Ramos (cell line): ENCODE measurements around the gene WASL.

Experiments
- in situ Hi-C: fragments of 300-500 bp; cut with MboI; formaldehyde crosslinking; loops from one replicate; pipeline ENCODE4 v1.14.3; 2022; ENCODE audit warnings: low sequenced_read_pairs; ENCODE audit not compliant: unreplicated experiment

Gene WASL

DNA sequence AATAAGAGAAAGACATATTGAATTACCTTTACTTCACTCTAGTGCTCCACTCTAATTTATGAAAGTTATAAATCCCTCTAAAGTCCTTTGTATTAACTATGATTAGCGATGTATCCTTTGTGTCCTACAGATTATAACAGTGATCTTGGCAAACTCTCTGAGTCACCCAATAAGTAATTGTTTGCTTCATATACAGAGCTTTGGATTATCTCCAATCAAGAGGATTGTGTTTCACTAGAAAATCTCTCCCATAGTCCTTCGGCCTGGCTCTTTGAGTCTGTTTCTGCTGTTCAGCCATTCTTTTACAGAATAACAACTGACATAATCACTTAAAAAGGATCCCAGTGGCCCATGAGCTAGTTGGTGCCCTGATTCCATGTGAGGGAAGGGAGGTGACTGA lies 83.6 kb downstream of the WASL start:
- in situ Hi-C loops: no loop called here

DNA sequence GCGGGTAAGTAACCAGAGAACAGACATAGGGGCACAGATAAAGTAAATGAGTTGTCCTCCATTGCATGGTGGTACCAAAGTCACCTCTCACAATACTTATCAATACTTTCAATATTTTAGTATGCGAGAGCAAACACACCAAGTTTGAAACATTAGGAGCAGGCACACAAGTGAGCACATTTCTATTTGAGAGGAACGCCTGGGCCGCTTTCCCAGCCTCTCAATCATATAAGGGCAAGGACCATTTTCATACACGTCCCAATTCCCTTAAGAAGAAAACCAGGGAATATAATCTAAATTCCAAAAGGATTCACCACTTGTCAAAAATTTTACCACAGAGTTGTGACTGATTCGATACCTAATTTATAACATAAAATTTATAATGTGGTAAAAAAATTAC lies 85.6 kb downstream of the WASL start:
- in situ Hi-C loops: no loop called here

DNA sequence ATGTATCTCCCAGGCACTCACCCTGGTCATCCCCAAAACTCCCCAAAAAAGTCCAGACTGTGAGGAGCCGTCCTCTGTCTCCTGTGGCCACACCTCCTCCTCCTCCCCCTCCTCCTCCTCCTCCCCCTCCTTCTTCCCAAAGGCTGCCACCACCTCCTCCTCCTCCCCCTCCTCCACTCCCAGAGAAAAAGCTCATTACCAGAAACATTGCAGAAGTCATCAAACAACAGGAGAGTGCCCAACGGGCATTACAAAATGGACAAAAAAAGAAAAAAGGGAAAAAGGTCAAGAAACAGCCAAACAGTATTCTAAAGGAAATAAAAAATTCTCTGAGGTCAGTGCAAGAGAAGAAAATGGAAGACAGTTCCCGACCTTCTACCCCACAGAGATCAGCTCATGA lies 86.0 kb downstream of the WASL start:
- in situ Hi-C loops: no loop called here

GRCh38 chr7:123662293-123662692 lies 86.5 kb downstream of the WASL start:
- in situ Hi-C loops: no loop called here

DNA sequence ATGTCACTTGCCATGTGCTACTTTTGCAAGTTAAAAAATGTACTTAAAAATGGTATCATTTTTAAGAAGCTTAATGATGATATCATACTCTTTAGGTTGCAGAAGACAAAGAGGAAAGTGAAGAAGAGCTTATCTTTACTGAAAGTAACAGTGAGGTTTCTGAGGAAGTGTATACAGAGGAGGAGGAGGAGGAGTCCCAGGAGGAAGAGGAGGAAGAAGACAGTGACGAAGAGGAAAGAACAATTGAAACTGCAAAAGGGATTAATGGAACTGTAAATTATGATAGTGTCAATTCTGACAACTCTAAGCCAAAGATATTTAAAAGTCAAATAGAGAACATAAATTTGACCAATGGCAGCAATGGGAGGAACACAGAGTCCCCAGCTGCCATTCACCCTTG lies 87.0 kb downstream of the WASL start:
- in situ Hi-C loops: no loop called here

GRCh38 chr7:123660514-123661354 lies 88.1 kb downstream of the WASL start:
- in situ Hi-C loops: no loop called here

DNA sequence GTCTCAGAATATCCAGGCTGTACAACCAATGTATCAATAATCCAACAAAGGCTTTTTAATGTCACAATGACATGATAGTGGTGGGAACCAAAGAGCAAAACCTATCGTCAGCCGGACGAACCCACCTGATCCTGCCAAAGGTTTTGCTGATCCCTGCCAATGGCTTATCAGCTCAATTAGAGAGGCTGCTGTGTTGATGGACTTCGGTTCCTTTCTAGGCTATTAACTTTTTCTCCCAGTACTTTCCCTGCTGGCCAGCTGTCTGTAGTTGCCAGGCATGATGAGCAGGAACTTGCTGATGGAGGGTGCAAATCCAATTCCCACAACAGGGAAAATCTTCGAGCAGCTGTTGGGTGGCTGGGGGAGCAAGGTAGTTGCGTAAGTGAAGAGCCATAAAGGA lies 90.8 kb downstream of the WASL start:
- in situ Hi-C loops: no loop called here

DNA sequence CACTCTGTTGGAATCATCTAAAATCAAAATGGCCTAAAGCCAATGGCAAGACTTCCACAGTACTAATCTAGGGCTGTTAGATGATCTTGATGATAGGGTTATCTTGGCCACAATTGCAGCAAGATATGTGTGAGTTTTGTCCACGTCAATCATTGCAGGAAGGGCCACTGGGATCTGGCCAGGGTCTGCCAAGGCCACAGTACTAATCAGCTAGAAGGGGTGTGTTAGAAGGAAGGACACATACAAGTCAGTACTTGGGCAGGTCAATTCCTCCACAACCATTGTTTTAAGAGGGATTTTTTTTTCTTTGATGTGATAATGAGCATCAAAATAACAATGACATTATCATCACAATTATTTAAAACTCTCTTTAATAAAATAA lies 91.5 kb downstream of the WASL start:
- in situ Hi-C loops: no loop called here

GRCh38 chr7:123656544-123657303 lies 92.1 kb downstream of the WASL start:
- in situ Hi-C loops: no loop called here

DNA sequence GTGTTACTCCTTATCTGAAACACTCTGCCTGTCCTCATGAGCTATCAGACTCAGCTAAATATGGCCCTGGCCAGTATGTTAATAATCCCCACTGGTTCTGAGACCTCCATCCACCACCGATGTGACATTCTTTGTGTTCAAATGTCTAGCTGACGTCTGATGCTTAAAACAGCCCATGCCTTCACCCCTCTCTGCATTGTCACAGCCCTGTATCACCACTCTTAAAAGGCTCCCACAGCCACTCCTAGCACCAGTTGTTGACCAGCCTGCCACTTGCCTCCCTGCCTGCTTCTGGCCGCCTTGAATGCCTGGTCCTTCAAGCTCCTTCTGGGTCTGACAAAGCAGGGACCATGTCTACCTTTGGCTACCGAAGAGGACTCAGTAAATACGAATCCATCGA lies 93.2 kb downstream of the WASL start, which contains the start of gene LMOD2:
TSS of gene LMOD2 (plus strand) at position 253 of the 400 bp plus-strand sequence. CDS start at position 351, 98 bp downstream.
- in situ Hi-C loops: no loop called here

DNA sequence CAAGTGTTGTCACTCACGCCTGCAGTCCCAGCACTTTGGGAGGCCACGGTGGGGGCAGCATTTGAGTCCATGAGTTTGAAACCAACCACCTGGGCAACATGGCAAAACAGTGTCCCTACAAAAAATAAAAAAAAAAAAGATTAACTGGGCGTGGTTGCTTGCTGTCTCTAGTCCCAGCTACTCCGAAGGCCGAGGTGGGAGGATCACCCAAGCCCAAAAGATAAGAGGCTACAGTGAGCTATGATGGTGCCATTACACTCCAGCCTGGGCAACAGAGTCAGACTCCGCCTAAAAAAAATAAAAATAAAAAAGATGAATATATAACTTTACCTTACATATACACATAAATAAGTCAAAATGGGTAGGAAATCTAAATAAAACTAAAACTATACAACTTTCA lies 95.6 kb downstream of the WASL start:
- in situ Hi-C loops: no loop called here

DNA sequence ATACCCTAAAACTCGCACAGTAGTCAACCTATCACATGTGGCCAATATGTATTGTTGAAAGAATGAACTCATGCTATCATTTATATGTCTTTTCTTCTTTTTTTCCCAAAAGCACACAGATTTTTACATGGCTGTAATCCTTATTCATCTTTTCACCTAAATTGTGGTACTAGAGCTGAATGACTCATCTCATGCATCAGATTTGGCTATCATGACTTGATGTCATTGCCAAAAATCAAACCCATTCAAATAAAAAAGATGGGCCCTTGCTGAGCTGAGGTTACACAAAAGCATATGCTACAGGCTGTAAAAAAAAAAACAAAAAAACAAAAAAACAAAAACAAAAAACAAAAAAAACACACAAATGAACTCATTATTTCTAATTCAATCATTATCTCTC lies 96.4 kb downstream of the WASL start:
- in situ Hi-C loops: no loop called here

DNA sequence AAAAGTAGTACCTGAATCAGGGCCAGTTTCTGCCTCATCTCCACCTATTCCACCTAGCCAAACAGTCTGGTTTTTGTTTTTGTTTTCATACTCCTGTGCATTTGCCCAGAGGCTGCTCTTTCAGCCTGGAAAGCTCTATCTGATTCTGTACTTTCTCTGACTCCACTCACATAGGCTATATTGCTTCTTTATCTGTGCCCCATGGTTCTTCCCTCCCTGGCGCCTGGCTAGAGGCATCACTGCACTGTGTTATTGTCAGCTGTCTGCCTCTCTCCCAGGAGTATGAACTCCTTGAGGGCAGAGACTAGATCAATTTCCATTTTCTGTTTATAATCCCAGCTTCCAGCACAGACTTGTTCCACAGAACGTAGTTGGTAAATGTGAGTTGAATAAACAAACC lies 98.2 kb downstream of the WASL start:
- in situ Hi-C loops: no loop called here

- in situ Hi-C loops: no loop called here
Measured at GRCh38 chr7:123649964-123650363, 98.8 kb downstream of the WASL start.

DNA sequence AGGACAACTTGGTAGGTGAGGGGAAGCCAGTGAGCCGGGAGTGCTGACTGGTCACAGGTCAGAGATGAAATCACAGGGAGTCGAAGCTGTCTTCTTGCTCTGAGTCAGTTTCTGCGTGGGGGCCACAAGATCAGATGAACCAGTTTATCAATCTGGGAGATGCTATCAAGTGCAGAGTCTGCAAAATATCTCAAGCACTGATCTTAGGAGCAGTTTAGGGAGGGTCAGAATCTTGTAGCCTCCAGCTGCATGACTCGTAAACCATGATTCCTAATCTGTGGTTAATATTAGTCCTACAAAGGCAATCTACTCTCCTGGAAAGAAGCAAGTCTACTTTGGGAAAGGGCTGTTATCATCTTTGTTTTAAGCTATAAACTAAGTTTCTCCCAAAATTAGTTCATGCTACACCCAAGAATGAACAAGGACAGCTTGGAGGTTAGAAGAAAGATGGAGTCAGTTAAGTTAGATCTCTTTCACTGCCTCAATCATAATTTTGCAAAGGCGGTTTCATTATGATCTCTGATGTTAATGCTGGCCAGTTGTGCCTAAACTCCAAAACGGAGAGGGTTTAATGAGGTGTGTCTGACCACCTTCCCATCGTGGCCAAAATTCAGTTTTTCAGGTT lies 101.6 kb downstream of the WASL start:
- in situ Hi-C loops: no loop called here

DNA sequence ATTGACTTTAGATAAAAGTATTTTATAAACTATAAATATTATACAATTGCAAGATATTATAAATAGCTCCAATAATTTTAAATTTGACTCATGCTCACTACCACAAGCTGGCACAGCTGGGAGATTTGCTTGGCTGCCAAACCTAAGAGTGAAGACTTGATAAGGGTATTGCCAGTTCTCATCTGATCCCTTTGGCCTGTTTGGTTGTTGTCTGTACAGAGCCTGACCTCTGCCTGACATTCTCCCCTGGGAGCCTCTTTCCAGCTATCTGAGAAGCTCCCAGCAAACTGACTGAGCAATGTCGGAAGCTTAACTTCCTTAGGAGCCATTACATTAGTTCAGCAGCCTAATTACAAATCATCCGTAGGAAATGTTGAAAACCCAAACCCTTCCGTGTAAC lies 103.3 kb downstream of the WASL start:
- in situ Hi-C loops: no loop called here

GRCh38 chr7:123643495-123644441 lies 105.0 kb downstream of the WASL start:
- in situ Hi-C loops: no loop called here

GRCh38 chr7:123641901-123642300 lies 106.9 kb downstream of the WASL start:
- in situ Hi-C loops: no loop called here

GRCh38 chr7:123640583-123640982 lies 108.2 kb downstream of the WASL start:
- in situ Hi-C loops: no loop called here

DNA sequence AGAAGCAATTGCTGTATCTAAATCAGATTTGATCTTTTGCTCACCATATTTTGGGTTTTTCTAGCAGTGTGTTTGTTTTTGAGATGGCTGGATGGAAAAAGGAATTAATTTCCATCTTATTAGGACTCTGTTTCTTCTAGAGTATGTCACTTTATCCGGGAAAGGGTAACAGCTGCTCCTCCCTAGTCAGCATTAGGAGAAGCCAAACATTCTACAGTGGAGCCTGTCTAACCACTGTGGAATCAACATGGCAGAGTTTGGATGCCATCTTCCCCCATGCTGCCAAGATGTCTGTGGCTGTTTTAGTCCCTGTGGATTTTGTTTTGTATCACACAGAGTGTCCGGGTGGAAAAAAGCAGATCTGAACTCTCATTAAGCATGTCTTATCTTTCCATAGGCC lies 109.2 kb downstream of the WASL start:
- in situ Hi-C loops: no loop called here
